ENCODE measurements around the gene FAM193A. TPM values are rescaled to one million over a fixed set of nuclear protein-coding genes. Genes with fewer than 3 reads are reported as not detected.
"Not testable (repeated sequence)": the region's sequence is repeated elsewhere in the genome, so short reads cannot be mapped to it uniquely, and the experiment has no call there.

FAM193A gene
- polyA plus RNA-seq, 1 of the 3 experiments (the other 2 are of a cell fraction), result 9.2 TPM

- no peak for TF ChIP-seq GABPA (IDR thresholded peaks at IDR 0.05; ENCODE audit: low read depth)
- no peak for TF ChIP-seq MEF2A (IDR thresholded peaks at IDR 0.05; ENCODE audit: borderline replicate concordance, low read depth)
- no peak for TF ChIP-seq GATA2 (CRISPR knock-in tag; IDR thresholded peaks at IDR 0.05)
- peak; percentile 55 for TF ChIP-seq POLR2AphosphoS5 (IDR thresholded peaks at IDR 0.05; ENCODE audit: low read depth, low read length)
- TF ChIP-seq FOXM1 (IDR thresholded peaks at IDR 0.05; ENCODE audit: low read depth), result no peak
- TF ChIP-seq YY1 (IDR thresholded peaks at IDR 0.05; ENCODE audit: low read depth), result peak; percentile 17; the same call in 1 of the 2 replicates
- no peak for TF ChIP-seq CHD2 (IDR thresholded peaks at IDR 0.05; ENCODE audit: low read length, partially characterized antibody)
- peak; percentile 41 for TF ChIP-seq MXI1 (IDR thresholded peaks at IDR 0.05; ENCODE audit: low read depth, low read length)
- TF ChIP-seq PBX3 (IDR thresholded peaks at IDR 0.05), result no peak
- no peak for TF ChIP-seq TAF1 (IDR thresholded peaks at IDR 0.05; ENCODE audit: borderline replicate concordance, low read depth, low read length)
These were observed 863 bp upstream of the FAM193A start (continued) for GRCh38 chr4:2535376-2536192.

- H2AFZ ChIP-seq (ENCODE audit: low read depth), result no peak overlapping the region; the same call in 1 of the 2 replicates
These were observed 774 bp downstream of the FAM193A start for GRCh38 chr4:2537011-2537830.

GRCh38 chr4:2543580-2544191, 7.2 kb downstream of the FAM193A start:
- peaks cover 100% of the 10 kb centered on the region for H4K20me1 ChIP-seq (ENCODE audit: insufficient read depth)
- WGBS (ENCODE audit: low lambda C conversion rate), result 88% methylated on average over 10 of the region's 10 CpGs
- H3K9me3 ChIP-seq; H3K9me2 ChIP-seq; H3F3A ChIP-seq (replicated peaks; ENCODE audit: insufficient read depth); H3K9ac ChIP-seq; H3K27me3 ChIP-seq (ENCODE audit: insufficient read depth); H3K4me1 ChIP-seq (ENCODE audit: control insufficient read depth in 1 of 2, insufficient read depth in 2 of 2, low read depth in 1 of 2, low read length in 1 of 2); H3K4me2 ChIP-seq; H3K4me3 ChIP-seq (ENCODE audit: low read depth in 2 of 2, low read length in 1 of 2); POLR2A ChIA-PET; H2AFZ ChIP-seq (ENCODE audit: low read depth); H3K36me3 ChIP-seq (replicated peaks in 1 of 2; ENCODE audit: control insufficient read depth in 1 of 2, insufficient read depth in 2 of 2, low read length in 1 of 2); H3K27ac ChIP-seq (ENCODE audit: low read depth in 2 of 2, low read length in 1 of 2); DNase-seq: not testable (repeated sequence)
- peaks cover 100% of the 10 kb centered on the region for H3K79me2 ChIP-seq (ENCODE audit: insufficient read depth)
- CTCF ChIA-PET, result interaction anchor here (0.7 kb wide), 1 partner anchor 115 kb away, joined by 3 read pairs; no protein-coding TSS in a partner anchor

More at GRCh38 chr4:2537011-2537830, 774 bp downstream of the FAM193A start:
- ChIA-PET CTCF (interaction anchor here (1.2 kb wide), 1 partner anchor 15 kb away, joined by 3 read pairs; no protein-coding TSS in a partner anchor), POLR2A (no interaction called here)
- H3K9me3 ChIP-seq, result no peaks in the 10 kb centered on the region
- no peaks in the 10 kb centered on the region for H3K9me2 ChIP-seq
- peaks cover 46% of the 10 kb centered on the region for H4K20me1 ChIP-seq (ENCODE audit: insufficient read depth)
- WGBS (ENCODE audit: low lambda C conversion rate), result 0% methylated on average over 10 of the region's 103 CpGs
- TF ChIP-seq RCOR1 (IDR thresholded peaks at IDR 0.05; ENCODE audit: low read length), result no peak
- 0 out of 2 replicates have a peak, but pooled peaks have one; percentile 9 for TF ChIP-seq ELF1 (IDR thresholded peaks at IDR 0.05)
- peak overlapping the region; percentile 70 to 71 for H3K4me3 ChIP-seq (ENCODE audit: low read depth in 2 of 2, low read length in 1 of 2)
- peaks cover 3 to 5% of the 10 kb centered on the region in 2 experiments; a peak in 2 of 4 replicates for H3K4me1 ChIP-seq (ENCODE audit: control insufficient read depth in 1 of 2, insufficient read depth in 2 of 2, low read depth in 1 of 2, low read length in 1 of 2)
- H3K36me3 ChIP-seq (replicated peaks in 1 of 2; ENCODE audit: control insufficient read depth in 1 of 2, insufficient read depth in 2 of 2, low read length in 1 of 2), result peaks cover 0 to 7% of the 10 kb centered on the region in 2 experiments
- peak overlapping the region; percentile 72 for H3K9ac ChIP-seq
- DNase-seq, result peak; percentile 75
- H3K4me2 ChIP-seq, result peak overlapping the region; percentile 77
- H3K27ac ChIP-seq (ENCODE audit: low read depth in 2 of 2, low read length in 1 of 2), result peak overlapping the region; percentile 72 to 76
- H3K27me3 ChIP-seq (ENCODE audit: insufficient read depth), result no peaks in the 10 kb centered on the region
- peaks cover 3% of the 10 kb centered on the region for H3F3A ChIP-seq (replicated peaks; ENCODE audit: insufficient read depth)
- H3K79me2 ChIP-seq (ENCODE audit: insufficient read depth), result peaks cover 56% of the 10 kb centered on the region

All from SK-N-SH (cell line).